SK-N-SH (cell line): Measurements from ENCODE around the gene TRIM22. TPM values are rescaled to one million over a fixed set of nuclear protein-coding genes. Genes with fewer than 3 reads are reported as not detected.

Experiments
- CTCF ChIA-PET: fragments of 300-600, 350-600 bp; formaldehyde crosslinking; extraction: SDS; loops from one replicate; lab custom pipeline; 2021; lab: Yijun Ruan, JAX
- POLR2A ChIA-PET: fragments of 350-600 bp; sonication (Branson Sonifier 250); formaldehyde crosslinking; extraction: SDS; loops from one replicate; lab custom pipeline; 2020; ENCODE audit warnings: antibody characterized with exemption, inconsistent platforms; lab: Yijun Ruan, JAX
- DNase-seq: peaks from one replicate; pipeline ENCODE4 v3.0.0; 2012
- H2AFZ ChIP-seq: fragments of 200-600 bp; sonication (generic); 2 replicates; pipeline ENCODE4 v1.8.1; 2016; ENCODE audit warnings: antibody characterized with exemption, mild to moderate bottlenecking, low read depth
- H3F3A ChIP-seq: fragments of 200-600 bp; sonication (generic); replicated peaks from 2 replicates; pipeline ENCODE3; 2016; ENCODE audit warnings: antibody characterized with exemption, mild to moderate bottlenecking; ENCODE audit not compliant: insufficient read depth
- H3K27ac ChIP-seq, 2 experiments: fragments of 200-500 bp in 1 of 2; fragments of 200-600 bp in 1 of 2; sonication (Bioruptor generic) in 1 of 2; sonication (generic), shearing (Covaris generic) in 1 of 2; 2 replicates each; pipeline versions ENCODE4 v1.5.1 to v1.6.1; 2014 to 2016; ENCODE audit warnings: low read depth in 2 of 2, inconsistent platforms in 1 of 2, low read length in 1 of 2, mild to moderate bottlenecking in 1 of 2, mixed read lengths in 1 of 2
- H3K27me3 ChIP-seq: fragments of 200-600 bp; sonication (generic), shearing (Covaris generic); 2 replicates; pipeline ENCODE4 v1.6.1; 2016; ENCODE audit warnings: mixed run types; ENCODE audit not compliant: insufficient read depth
- H3K36me3 ChIP-seq, 2 experiments: fragments of 200-500 bp in 1 of 2; fragments of 200-600 bp in 1 of 2; sonication (Bioruptor generic) in 1 of 2; sonication (generic) in 1 of 2; replicated peaks in 1 of 2; 2 replicates each; pipeline versions ENCODE3 to v1.5.1; 2014 to 2016; ENCODE audit warnings: low read length in 1 of 2, mild to moderate bottlenecking in 1 of 2; ENCODE audit not compliant: insufficient read depth in 2 of 2, control insufficient read depth in 1 of 2
- H3K4me1 ChIP-seq, 2 experiments: fragments of 200-500 bp in 1 of 2; fragments of 200-600 bp in 1 of 2; sonication (Bioruptor generic) in 1 of 2; sonication (generic), shearing (Covaris generic) in 1 of 2; 2 replicates each; pipeline versions ENCODE4 v1.5.1 to v1.6.1; 2014 to 2016; ENCODE audit warnings: low read depth in 1 of 2, low read length in 1 of 2, mixed run types in 1 of 2; ENCODE audit not compliant: insufficient read depth in 2 of 2, control insufficient read depth in 1 of 2
- H3K4me2 ChIP-seq: fragments of 200-600 bp; sonication (generic), shearing (Covaris generic); 2 replicates; pipeline ENCODE4 v1.6.1; 2017; ENCODE audit warnings: mixed run types
- H3K4me3 ChIP-seq, 2 experiments: fragments of 200-500 bp in 1 of 2; fragments of 200-600 bp in 1 of 2; sonication (Bioruptor generic) in 1 of 2; sonication (generic), shearing (Covaris generic) in 1 of 2; 2 replicates each; pipeline versions ENCODE4 v1.5.1 to v1.8.1; 2014 to 2016; ENCODE audit warnings: low read depth in 2 of 2, inconsistent platforms in 1 of 2, low read length in 1 of 2, mild to moderate bottlenecking in 1 of 2, mixed read lengths in 1 of 2, moderate library complexity in 1 of 2
- H3K79me2 ChIP-seq: fragments of 200-600 bp; sonication (generic); 2 replicates; pipeline ENCODE4 v1.8.1; 2017; ENCODE audit warnings: mild to moderate bottlenecking; ENCODE audit not compliant: insufficient read depth
- H3K9ac ChIP-seq: fragments of 200-600 bp; sonication (generic); 2 replicates; pipeline ENCODE4 v1.6.1; 2017; ENCODE audit warnings: mixed run types
- H3K9me2 ChIP-seq: fragments of 200-600 bp; sonication (generic); 2 replicates; pipeline ENCODE4 v1.6.1; 2017; ENCODE audit warnings: mixed run types
- H3K9me3 ChIP-seq: fragments of 200-600 bp; sonication (generic); 2 replicates; pipeline ENCODE4 v1.6.1; 2017; ENCODE audit warnings: mixed run types, mild to moderate bottlenecking, moderate library complexity
- H4K20me1 ChIP-seq: fragments of 200-600 bp; sonication (generic); 2 replicates; pipeline ENCODE4 v1.6.1; 2017; ENCODE audit warnings: mild to moderate bottlenecking, mixed run types; ENCODE audit not compliant: insufficient read depth
- FOSL2 ChIP-seq: IDR thresholded peaks from 2 replicates; pipeline ENCODE4 v1.4.0; 2012; ENCODE audit warnings: low read depth, mild to moderate bottlenecking, moderate library complexity, borderline replicate concordance
- GABPA ChIP-seq: IDR thresholded peaks from 2 replicates; pipeline ENCODE4 v1.4.0; 2012; ENCODE audit warnings: low read depth, mild to moderate bottlenecking
- RXRA ChIP-seq: IDR thresholded peaks from 2 replicates; pipeline ENCODE4 v1.4.0; 2012; ENCODE audit warnings: low read depth, mild to moderate bottlenecking, borderline replicate concordance
- TAF1 ChIP-seq: IDR thresholded peaks from 2 replicates; pipeline ENCODE4 v1.6.1; 2012; ENCODE audit warnings: low read depth, mild to moderate bottlenecking, low read length, moderate library complexity, borderline replicate concordance
- TEAD4 ChIP-seq: IDR thresholded peaks from 2 replicates; pipeline ENCODE4 v1.4.0; 2012; ENCODE audit warnings: mild to moderate bottlenecking, borderline replicate concordance; ENCODE audit not compliant: insufficient read depth
- WGBS: methylation state at CpG from one replicate; pipeline ENCODE4 v1.1.6; 2017; ENCODE audit warnings: low lambda C conversion rate; 5-methylcytosine and 5-hydroxymethylcytosine counted together
- polyA plus RNA-seq, 3 experiments: library from polyadenylated mRNA; depleted of rRNA; stranded (reverse); fragments of >200 nt; gene quantifications; 2 replicates each; pipeline ENCODE4 v1.2.3, GENCODE V29; 2012

The TRIM22 gene
- polyA plus RNA-seq, 1 of the 3 experiments (the other 2 are of a cell fraction), result 47.1 TPM

- H3K4me2 ChIP-seq, result no peak overlapping the region
- H3K4me3 ChIP-seq, result no peak overlapping the region
- H3K79me2 ChIP-seq, result no peaks in the 10 kb centered on the region
- TF ChIP-seq TEAD4 (no peak), RXRA (no peak)
- TF ChIP-seq, all 33 proteins: peak for 0
- ChIA-PET CTCF (no interaction called here), POLR2A (no interaction called here)
- Histone ChIP-seq H3F3A (no peaks in the 10 kb centered on the region), H2AFZ (no peak overlapping the region), H3K9me2 (no peaks in the 10 kb centered on the region), H4K20me1 (no peaks in the 10 kb centered on the region), H3K27ac (no peak overlapping the region), H3K9me3 (no peaks in the 10 kb centered on the region), H3K27me3 (no peaks in the 10 kb centered on the region), H3K9ac (no peak overlapping the region), H3K4me1 (no peaks in the 10 kb centered on the region), H3K36me3 (no peaks in the 10 kb centered on the region)
- 3% methylated on average over 3 of the region's 3 CpGs for WGBS
- DNase-seq, result no peak
These were observed 60.2 kb downstream of the TRIM22 start for GRCh38 chr11:5749836-5750235.

GRCh38 chr11:5753943-5754342, 64.4 kb downstream of the TRIM22 start, which contains the start of gene OR52N4:
OR52N4 (plus strand) TSS chr11:5754243; CDS start chr11:5754741, 498 bp downstream.
- no peaks in the 10 kb centered on the region for H3K27me3 ChIP-seq
- CTCF ChIA-PET, result interaction anchor here (0.6 to 0.8 kb wide), 2 partner anchors 25 to 30 kb away, joined by 3 read pairs; no protein-coding TSS in a partner anchor
- TF ChIP-seq FOSL2 (no peak), GABPA (no peak), TAF1 (no peak), TEAD4 (no peak)
- TF ChIP-seq, all 33 proteins: peak for 0
- no peak within 1 kb of the TSS for H3K27ac ChIP-seq
- no peaks in the 10 kb centered on the region for H3K36me3 ChIP-seq
- no peaks in the 10 kb centered on the region for H3K4me1 ChIP-seq
- H3K4me2 ChIP-seq, result no peak within 1 kb of the TSS
- WGBS, result 0% methylated on average over 1 of the region's 1 CpG
- no peaks in the 10 kb centered on the region for H3K9me3 ChIP-seq
- no peaks in the 10 kb centered on the region for H3F3A ChIP-seq
- no peak within 1 kb of the TSS for H3K4me3 ChIP-seq
- DNase-seq, result no peak
- H2AFZ ChIP-seq, result no peak within 1 kb of the TSS
- no peaks in the 10 kb centered on the region for H3K9me2 ChIP-seq
- H4K20me1 ChIP-seq, result no peaks in the 10 kb centered on the region
- H3K9ac ChIP-seq, result no peak within 1 kb of the TSS
- POLR2A ChIA-PET, result no interaction called here
- H3K79me2 ChIP-seq, result no peaks in the 10 kb centered on the region

Other genes starting within 250 kb of the TRIM22 start
- 0.08 TPM in 1 of 2 replicates, not detected in the other for gene OR51I1, start 248.3 kb upstream of the TRIM22 start, polyA plus RNA-seq (2012; rRNA removed)
- not detected in 2 replicates for gene OR51I2, start 240.5 kb upstream of the TRIM22 start, polyA plus RNA-seq (2012; rRNA removed)
- not detected in 2 replicates for gene OR52D1, start 201.1 kb upstream of the TRIM22 start, polyA plus RNA-seq (2012; rRNA removed)
- not detected in 2 replicates for gene UBQLN3, start 179.8 kb upstream of the TRIM22 start, polyA plus RNA-seq (2012; rRNA removed)
- gene UBQLNL, start 173.1 kb upstream of the TRIM22 start, polyA plus RNA-seq (2012; rRNA removed), result 0.03 and 0.10 TPM in 2 replicates
- not detected in 2 replicates for gene OR52H1, start 141.2 kb upstream of the TRIM22 start, polyA plus RNA-seq (2012; rRNA removed)
- not detected in 2 replicates for gene OR52B6, start 108.9 kb upstream of the TRIM22 start, polyA plus RNA-seq (2012; rRNA removed)
- gene TRIM6, start 93.2 kb upstream of the TRIM22 start, polyA plus RNA-seq (2012; rRNA removed), result 0.46 and 0.94 TPM in 2 replicates
- 3.2 and 4.6 TPM in 2 replicates for gene TRIM34, start 64.8 kb upstream of the TRIM22 start, polyA plus RNA-seq (2012; rRNA removed)
- 22.9 and 29.4 TPM in 2 replicates for gene TRIM5, start 4.7 kb upstream of the TRIM22 start, polyA plus RNA-seq (2012; rRNA removed)
- gene OR56B1, start 46.7 kb downstream of the TRIM22 start, polyA plus RNA-seq (2012; rRNA removed), result not detected in 2 replicates
- gene OR52N4, start 64.5 kb downstream of the TRIM22 start, polyA plus RNA-seq (2012; rRNA removed), result 0.10 TPM in 1 of 2 replicates, not detected in the other
- gene OR52N5, start 93.6 kb downstream of the TRIM22 start, polyA plus RNA-seq (2012; rRNA removed), result not detected in 2 replicates
- gene OR52N1, start 101.5 kb downstream of the TRIM22 start, polyA plus RNA-seq (2012; rRNA removed), result not detected in 2 replicates
- not detected in 2 replicates for gene OR52N2, start 119.1 kb downstream of the TRIM22 start, polyA plus RNA-seq (2012; rRNA removed)
- not detected in 2 replicates for gene OR52E6, start 152.1 kb downstream of the TRIM22 start, polyA plus RNA-seq (2012; rRNA removed)
- not detected in 2 replicates for gene OR52E8, start 167.9 kb downstream of the TRIM22 start, polyA plus RNA-seq (2012; rRNA removed)
- not detected in 2 replicates for gene OR52E4, start 190.8 kb downstream of the TRIM22 start, polyA plus RNA-seq (2012; rRNA removed)
- not detected in 2 replicates for gene OR52E5, start 203.4 kb downstream of the TRIM22 start, polyA plus RNA-seq (2012; rRNA removed)